Stimulated activated CD4-positive, alpha-beta T cell treated with anti-CD3 and anti-CD28 coated beads, Interleukin-1b, Interleukin-23, amount 100 ng/mL, for 1 hour (primary cell): ENCODE data around the gene ART1.
"Not testable (repeated sequence)": the region's sequence is repeated elsewhere in the genome, so short reads cannot be mapped to it uniquely, and the experiment has no call there.

Source experiments
- DNase-seq, 2 donors: peaks; one replicate each; pipeline ENCODE4 v3.0.0-alpha.2; 2020; ENCODE audit warnings: low read depth in 2 of 2

The ART1 gene, protein sequence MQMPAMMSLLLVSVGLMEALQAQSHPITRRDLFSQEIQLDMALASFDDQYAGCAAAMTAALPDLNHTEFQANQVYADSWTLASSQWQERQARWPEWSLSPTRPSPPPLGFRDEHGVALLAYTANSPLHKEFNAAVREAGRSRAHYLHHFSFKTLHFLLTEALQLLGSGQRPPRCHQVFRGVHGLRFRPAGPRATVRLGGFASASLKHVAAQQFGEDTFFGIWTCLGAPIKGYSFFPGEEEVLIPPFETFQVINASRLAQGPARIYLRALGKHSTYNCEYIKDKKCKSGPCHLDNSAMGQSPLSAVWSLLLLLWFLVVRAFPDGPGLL

DNA sequence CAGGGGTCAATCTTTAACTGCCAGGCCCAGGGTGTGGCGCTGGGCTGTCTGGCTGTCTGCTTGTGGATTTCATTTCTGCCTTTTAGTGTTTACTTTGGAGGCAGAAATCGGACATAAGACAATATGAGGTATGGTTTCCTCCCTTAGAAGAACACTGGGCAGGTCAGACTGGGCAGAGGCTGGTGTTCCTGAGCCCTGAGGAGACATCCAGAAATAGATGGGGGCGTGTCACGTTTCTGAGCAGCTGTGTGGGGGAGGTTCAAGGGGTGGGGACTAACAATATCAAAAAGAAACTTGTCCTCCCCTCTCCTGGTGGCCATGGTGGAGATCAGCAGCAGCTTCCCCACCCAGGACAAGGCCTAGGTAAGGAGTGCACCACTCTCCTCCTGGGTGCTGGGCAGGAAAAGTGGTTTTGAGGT, at the start of gene ART1:
TSS of gene ART1 (plus strand) at position 312 of the 419 bp plus-strand sequence. CDS start 14,086 bp downstream, outside the sequence.
- no peak for DNase-seq

- DNase-seq: not testable (repeated sequence)
Measured at GRCh38 chr11:3597743-3598142, 47.2 kb upstream of the ART1 start.

DNA sequence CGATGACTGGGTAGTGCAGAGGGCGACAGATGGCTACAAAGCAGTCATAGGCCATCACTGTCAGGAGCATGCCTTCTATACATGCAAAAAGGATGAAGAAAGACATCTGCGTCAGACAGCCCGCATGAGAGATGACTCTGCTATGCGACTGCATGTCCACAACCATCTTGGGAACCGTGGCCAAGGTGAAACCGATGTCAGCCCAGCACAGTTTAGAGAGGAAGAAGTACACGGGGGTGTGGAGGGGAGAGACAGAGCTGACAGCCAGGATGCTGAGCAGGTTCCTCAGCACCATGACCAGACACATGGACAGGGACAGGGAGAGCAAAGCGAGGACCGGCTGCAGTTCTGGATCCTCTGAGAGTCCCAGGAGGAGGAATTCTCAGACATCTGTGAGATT, 44.7 kb upstream of the ART1 start:
- DNase-seq: not testable (repeated sequence)

- DNase-seq: no peak
Measured at GRCh38 chr11:3604167-3604566, 40.8 kb upstream of the ART1 start.

DNA sequence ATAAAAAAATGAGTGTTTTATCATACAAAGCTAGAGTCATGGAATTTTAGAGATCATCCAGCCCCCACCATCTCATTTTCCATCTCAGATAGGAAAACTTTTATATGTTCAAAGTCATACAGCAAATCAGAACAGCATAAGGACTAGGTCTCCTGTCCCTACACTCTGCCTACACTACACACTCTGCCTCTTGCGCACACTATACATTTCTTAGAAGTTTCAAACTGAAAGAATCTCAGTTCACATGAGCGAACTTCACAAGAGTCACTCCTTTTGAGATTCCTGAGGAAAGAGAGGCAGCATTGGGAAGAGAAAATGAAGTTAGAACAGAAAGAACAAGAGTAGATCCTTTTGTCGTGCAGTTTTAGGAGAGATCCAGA, 39.7 kb upstream of the ART1 start:
- no peak for DNase-seq

- DNase-seq: no peak
Measured at GRCh38 chr11:3605771-3606203, 39.1 kb upstream of the ART1 start.

GRCh38 chr11:3609416-3610265, 35.3 kb upstream of the ART1 start:
- no peak for DNase-seq

- no peak for DNase-seq
Measured at GRCh38 chr11:3610846-3611245, 34.1 kb upstream of the ART1 start.

GRCh38 chr11:3611976-3612678, 32.8 kb upstream of the ART1 start:
- no peak for DNase-seq

- no peak for DNase-seq
Measured at GRCh38 chr11:3613998-3614741, 30.8 kb upstream of the ART1 start.

DNA sequence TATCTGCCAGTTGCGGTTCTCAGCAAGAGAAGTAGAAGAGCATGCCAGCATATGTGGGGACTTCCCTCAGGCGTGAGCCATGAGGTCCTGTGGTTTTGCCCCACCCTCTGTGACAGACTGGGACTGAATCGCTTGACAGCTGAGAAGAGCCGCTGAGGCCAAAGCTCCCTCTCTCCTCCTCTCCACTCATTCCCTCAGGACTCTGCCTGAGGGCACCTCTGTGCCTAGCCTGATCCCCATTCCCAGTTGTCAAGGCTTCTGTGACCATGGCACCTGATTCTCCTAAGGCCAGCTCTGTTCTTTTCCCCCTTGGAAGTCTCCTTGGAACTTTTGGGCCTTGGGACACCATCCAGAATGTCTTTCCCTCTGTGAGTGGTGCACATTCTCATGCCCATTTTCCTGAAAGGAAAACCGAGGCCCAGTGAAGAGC, 30.2 kb upstream of the ART1 start:
- DNase-seq: peak in 1 of 2 donors; percentile 25

- DNase-seq: no peak
Measured at GRCh38 chr11:3615998-3616397, 28.9 kb upstream of the ART1 start.

DNA sequence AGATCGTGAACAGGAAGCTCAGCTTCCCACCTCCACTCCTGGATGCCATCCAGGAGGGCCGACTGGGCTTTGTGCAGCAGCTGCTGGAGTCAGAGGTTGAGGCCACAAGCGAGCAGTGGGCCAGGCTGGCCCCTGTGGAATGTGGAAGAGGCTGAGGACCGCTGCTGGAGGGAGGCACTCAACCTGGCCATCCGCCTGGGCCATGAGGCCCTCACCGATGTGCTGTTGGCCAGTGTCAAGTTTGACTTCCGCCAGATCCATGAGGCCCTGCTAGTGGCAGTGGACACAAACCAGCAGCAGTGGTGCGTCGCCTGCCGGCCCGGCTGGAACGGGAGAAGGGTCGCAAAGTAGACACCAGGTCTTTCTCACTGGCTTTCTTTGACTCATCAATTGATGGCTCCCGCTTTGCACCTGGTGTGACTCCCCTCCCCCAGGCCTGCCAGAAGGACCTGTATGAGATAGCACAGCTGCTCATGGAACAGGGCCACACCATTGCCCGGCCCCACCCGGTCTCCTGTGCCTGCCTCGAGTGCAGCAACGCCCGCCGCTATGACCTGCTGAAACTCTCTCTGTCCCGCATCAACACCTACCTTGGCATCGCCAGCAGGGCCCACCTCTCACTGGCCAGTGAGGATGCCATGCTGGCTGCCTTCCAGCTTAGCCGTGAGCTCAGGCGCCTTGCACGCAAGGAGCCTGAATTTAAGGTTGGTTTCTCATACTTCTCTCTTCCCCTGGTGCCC, 28.0 kb upstream of the ART1 start:
- DNase-seq: no peak

DNA sequence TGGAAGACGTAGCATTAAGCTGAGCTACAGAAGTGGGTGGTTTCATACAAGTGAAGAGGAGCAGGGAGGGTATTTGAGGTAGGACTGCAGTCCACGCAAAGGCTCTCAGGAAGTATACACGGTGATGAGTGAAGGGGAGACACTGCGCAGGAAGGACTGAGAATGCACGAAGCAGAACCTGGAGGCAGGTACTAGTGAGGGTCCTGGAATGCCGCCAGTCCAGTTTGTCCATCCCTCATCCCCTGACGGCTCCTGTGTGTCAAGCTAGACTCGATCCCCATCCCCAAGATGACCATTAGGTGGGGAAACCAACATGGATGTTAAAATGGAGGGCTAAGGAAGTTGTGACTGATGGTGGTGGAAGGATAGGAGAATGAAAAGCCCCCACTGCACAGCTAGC, 26.9 kb upstream of the ART1 start:
- no peak for DNase-seq

DNA sequence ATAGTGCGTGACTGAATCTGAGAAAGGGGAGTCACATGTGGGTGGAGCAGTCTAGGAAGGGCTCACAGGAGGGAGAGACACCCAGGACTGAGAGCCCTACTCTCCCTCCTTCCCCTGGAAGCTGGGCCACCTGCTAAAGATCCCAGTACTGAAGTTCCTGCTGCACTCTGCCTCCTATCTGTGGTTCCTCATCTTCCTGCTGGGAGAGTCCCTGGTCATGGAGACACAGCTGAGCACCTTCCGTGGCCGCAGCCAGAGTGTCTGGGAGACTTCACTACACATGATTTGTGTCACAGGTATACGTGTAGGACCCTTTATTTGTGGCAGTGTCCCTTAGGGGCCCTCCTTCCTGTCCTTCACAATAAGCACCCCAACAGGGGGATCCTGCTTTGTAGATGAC, 22.4 kb upstream of the ART1 start:
- no peak for DNase-seq

DNA sequence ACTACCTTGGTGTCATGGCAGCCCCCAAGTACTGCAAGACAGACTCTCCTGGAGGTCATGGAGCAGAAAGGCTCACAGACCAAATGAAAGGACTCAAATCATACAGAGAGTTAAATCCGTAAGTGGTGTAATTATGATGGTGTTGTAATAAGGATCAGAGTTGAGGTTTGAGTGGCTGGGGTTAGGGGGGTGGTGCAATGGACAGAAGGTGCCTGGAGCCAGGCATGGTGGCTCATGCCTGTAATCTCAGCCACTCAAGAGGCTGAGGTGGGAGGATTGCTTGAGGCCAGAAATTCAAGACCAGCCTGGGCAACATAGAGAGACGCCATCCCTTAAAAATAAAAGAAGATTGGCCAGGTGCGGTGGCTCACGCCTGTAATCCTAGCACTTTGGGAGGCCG, 21.8 kb upstream of the ART1 start:
- no peak for DNase-seq

GRCh38 chr11:3623767-3624458, 21.0 kb upstream of the ART1 start:
- no peak for DNase-seq

- DNase-seq: no peak
Measured at GRCh38 chr11:3626250-3626960, 18.5 kb upstream of the ART1 start.

DNA sequence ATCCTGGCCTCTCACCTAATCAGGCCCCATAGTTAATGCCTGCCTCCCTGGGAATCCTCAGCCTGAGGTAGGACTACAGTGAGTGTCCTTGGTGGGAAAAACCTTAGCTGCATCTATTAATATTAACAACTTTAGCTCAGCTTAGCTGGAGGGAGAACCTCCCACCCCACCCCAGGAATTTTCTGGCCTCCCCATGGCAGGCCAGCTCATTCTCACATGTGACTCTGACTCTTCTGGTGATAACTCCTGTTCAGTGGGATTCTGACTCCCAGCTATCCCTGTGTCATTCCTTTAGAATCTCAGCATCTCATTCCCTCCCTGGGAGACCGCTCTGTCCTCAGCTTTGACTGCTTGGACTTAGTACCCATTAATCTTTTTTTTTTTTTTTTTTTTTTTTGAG, 17.6 kb upstream of the ART1 start:
- no peak for DNase-seq

DNA sequence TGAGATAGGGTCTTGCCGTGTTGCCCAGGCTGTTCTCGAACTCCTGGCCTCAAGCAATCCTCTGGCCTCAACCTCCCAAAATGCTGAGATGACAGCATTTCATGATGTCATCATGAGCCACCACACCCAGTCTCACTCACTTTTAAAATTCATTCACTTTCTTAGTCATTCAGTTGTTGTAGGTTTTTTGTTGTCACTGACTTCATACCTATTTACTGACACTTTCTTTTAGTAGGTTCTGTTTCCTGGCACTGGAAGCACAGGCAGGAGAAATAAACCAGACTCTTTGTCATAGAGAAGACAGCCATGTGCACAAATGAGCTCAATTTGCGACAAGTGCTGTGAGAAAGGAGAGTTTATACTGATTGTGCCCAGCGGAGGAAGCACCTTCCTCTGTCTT, 13.6 kb upstream of the ART1 start:
- no peak for DNase-seq
